ENCODE results near the gene EMID1.
A peak's percentile ranks its signal among the peaks of the same experiment; 100 is the strongest.

Gene EMID1

GRCh38 chr22:29195118-29195963 is 10.4 kb upstream of the EMID1 start:
- ATAC-seq (no peak), DNase-seq (no peak)

- ATAC-seq (peak; percentile 19), DNase-seq (no peak)
Measured at GRCh38 chr22:29195964-29196666, 9.6 kb upstream of the EMID1 start.

- no peak for DNase-seq
- no peak for ATAC-seq
Measured at GRCh38 chr22:29197096-29197495, 8.6 kb upstream of the EMID1 start.

- no peak for DNase-seq
- ATAC-seq: no peak
Measured at GRCh38 chr22:29198240-29198639, 7.5 kb upstream of the EMID1 start.

GRCh38 chr22:29199702-29200400 is 5.8 kb upstream of the EMID1 start:
- ATAC-seq: no peak
- no peak for DNase-seq

- DNase-seq: no peak
- ATAC-seq: no peak
Measured at GRCh38 chr22:29200901-29201300, 4.8 kb upstream of the EMID1 start.

- DNase-seq: no peak
Measured at GRCh38 chr22:29201782-29202181, 3.9 kb upstream of the EMID1 start.

GRCh38 chr22:29202212-29203192 is 3.2 kb upstream of the EMID1 start:
- DNase-seq: peak; percentile 84
- ATAC-seq: peak; percentile 90

More at GRCh38 chr22:29201782-29202181, 3.9 kb upstream of the EMID1 start:
- no peak for ATAC-seq

- ATAC-seq (no peak), DNase-seq (no peak)
Measured at GRCh38 chr22:29203488-29204454, 1.9 kb upstream of the EMID1 start.

GRCh38 chr22:29204455-29205183 is 1.1 kb upstream of the EMID1 start:
- DNase-seq (no peak), ATAC-seq (no peak)

- ATAC-seq (no peak), DNase-seq (no peak)
Measured at GRCh38 chr22:29205252-29205593, 473 bp upstream of the EMID1 start.

- no peak for ATAC-seq
Measured at GRCh38 chr22:29206372-29207242, 911 bp downstream of the EMID1 start.

GRCh38 chr22:29207243-29207550 is 1.5 kb downstream of the EMID1 start:
- ATAC-seq (no peak), DNase-seq (no peak)

More at GRCh38 chr22:29206372-29207242, 911 bp downstream of the EMID1 start:
- DNase-seq: no peak

GRCh38 chr22:29207562-29208501 is 2.1 kb downstream of the EMID1 start:
- ATAC-seq: no peak
- DNase-seq: no peak

- no peak for ATAC-seq
- DNase-seq: no peak
Measured at GRCh38 chr22:29208502-29208862, 2.8 kb downstream of the EMID1 start.

- no peak for DNase-seq
- no peak for ATAC-seq
Measured at GRCh38 chr22:29208879-29209623, 3.4 kb downstream of the EMID1 start.

GRCh38 chr22:29209624-29209929 is 3.9 kb downstream of the EMID1 start:
- ATAC-seq (no peak), DNase-seq (no peak)
